ENCODE data around the gene GRID2IP. TPM values are rescaled to one million over a fixed set of nuclear protein-coding genes. Genes with fewer than 3 reads are reported as not detected.

GRID2IP gene
- total and polyA plus RNA-seq, 2 of the 13 experiments (the other 11 are each of a cell fraction or from before 2014, with no cell fraction given) = 0.03 TPM; not detected in 1

DNA sequence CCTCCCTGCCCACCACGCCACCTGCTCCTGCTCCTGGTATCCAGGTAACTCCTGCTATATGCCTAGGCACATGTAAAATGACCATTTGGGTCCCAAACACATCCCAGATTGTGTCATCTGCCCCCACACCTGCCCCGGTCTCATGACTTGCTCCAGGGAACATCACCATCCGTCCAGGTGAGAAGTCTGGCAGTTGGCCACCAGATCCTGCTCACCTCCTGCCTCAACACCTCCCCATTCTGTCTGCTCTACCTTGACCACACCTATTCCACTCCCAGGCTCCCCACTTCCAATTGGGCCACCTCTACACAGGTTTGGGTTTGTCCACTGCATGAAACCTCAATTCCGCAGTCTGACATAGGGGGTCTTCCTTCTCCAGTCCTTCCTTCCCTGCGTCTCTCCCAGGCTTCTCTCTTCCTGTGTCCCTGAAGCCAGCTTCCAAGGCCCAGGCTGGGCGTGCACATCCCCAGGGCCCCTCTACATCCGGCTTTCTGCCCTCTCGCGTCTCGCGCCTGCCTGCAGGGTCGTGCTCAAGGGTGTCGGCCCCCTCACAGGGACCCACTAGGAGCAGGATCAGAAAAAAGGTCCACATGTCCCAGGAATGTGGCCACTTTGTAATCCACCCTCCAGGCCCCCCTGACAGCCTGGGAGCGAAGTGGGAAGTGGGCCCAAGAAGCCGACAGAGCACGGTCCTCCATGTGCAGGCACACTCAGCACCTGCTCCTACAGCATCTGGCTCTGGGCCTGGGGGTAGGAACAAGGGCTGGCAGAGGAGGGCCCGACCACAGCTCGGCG, 54.2 kb downstream of the GRID2IP start (continued):
- TF ChIP-seq, protein P1, sequence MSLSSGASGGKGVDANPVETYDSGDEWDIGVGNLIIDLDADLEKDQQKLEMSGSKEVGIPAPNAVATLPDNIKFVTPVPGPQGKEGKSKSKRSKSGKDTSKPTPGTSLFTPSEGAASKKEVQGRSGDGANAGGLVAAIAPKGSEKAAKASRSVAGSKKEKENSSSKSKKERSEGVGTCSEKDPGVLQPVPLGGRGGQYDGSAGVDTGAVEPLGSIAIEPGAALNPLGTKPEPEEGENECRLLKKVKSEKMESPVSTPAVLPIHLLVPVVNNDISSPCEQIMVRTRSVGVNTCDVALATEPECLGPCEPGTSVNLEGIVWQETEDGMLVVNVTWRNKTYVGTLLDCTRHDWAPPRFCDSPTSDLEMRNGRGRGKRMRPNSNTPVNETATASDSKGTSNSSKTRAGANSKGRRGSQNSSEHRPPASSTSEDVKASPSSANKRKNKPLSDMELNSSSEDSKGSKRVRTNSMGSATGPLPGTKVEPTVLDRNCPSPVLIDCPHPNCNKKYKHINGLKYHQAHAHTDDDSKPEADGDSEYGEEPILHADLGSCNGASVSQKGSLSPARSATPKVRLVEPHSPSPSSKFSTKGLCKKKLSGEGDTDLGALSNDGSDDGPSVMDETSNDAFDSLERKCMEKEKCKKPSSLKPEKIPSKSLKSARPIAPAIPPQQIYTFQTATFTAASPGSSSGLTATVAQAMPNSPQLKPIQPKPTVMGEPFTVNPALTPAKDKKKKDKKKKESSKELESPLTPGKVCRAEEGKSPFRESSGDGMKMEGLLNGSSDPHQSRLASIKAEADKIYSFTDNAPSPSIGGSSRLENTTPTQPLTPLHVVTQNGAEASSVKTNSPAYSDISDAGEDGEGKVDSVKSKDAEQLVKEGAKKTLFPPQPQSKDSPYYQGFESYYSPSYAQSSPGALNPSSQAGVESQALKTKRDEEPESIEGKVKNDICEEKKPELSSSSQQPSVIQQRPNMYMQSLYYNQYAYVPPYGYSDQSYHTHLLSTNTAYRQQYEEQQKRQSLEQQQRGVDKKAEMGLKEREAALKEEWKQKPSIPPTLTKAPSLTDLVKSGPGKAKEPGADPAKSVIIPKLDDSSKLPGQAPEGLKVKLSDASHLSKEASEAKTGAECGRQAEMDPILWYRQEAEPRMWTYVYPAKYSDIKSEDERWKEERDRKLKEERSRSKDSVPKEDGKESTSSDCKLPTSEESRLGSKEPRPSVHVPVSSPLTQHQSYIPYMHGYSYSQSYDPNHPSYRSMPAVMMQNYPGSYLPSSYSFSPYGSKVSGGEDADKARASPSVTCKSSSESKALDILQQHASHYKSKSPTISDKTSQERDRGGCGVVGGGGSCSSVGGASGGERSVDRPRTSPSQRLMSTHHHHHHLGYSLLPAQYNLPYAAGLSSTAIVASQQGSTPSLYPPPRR (CRISPR knock-in tag; IDR thresholded peaks at IDR 0.05; ENCODE audit: borderline replicate concordance) = no peak
- TF ChIP-seq ZNF747 (CRISPR knock-in tag; IDR thresholded peaks at IDR 0.05; ENCODE audit: borderline replicate concordance) (no peak), ZNF674 (CRISPR knock-in tag; IDR thresholded peaks at IDR 0.05; ENCODE audit: low read depth) (no peak), CREM (IDR thresholded peaks at IDR 0.05) (no peak), CREM (CRISPR knock-in tag; IDR thresholded peaks at IDR 0.05) (no peak), SMYD3 (CRISPR knock-in tag; IDR thresholded peaks at IDR 0.05) (no peak), HOXD1 (CRISPR knock-in tag; IDR thresholded peaks at IDR 0.05) (no peak), MTF2 (CRISPR knock-in tag; IDR thresholded peaks at IDR 0.05; ENCODE audit: borderline replicate concordance) (no peak), ZNF543 (CRISPR knock-in tag; IDR thresholded peaks at IDR 0.05) (no peak), ZNF776 (CRISPR knock-in tag; IDR thresholded peaks at IDR 0.05) (0 out of 2 replicates have a peak, but pooled peaks have one; percentile 8), ZNF879 (CRISPR knock-in tag; IDR thresholded peaks at IDR 0.05) (no peak), KMT2B (CRISPR knock-in tag; IDR thresholded peaks at IDR 0.05) (no peak), MYNN (CRISPR knock-in tag; IDR thresholded peaks at IDR 0.05; ENCODE audit: low read depth) (no peak)
- TF ChIP-seq, protein P2, sequence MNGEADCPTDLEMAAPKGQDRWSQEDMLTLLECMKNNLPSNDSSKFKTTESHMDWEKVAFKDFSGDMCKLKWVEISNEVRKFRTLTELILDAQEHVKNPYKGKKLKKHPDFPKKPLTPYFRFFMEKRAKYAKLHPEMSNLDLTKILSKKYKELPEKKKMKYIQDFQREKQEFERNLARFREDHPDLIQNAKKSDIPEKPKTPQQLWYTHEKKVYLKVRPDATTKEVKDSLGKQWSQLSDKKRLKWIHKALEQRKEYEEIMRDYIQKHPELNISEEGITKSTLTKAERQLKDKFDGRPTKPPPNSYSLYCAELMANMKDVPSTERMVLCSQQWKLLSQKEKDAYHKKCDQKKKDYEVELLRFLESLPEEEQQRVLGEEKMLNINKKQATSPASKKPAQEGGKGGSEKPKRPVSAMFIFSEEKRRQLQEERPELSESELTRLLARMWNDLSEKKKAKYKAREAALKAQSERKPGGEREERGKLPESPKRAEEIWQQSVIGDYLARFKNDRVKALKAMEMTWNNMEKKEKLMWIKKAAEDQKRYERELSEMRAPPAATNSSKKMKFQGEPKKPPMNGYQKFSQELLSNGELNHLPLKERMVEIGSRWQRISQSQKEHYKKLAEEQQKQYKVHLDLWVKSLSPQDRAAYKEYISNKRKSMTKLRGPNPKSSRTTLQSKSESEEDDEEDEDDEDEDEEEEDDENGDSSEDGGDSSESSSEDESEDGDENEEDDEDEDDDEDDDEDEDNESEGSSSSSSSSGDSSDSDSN (CRISPR knock-in tag; IDR thresholded peaks at IDR 0.05) = no peak
- TF ChIP-seq, protein P3, sequence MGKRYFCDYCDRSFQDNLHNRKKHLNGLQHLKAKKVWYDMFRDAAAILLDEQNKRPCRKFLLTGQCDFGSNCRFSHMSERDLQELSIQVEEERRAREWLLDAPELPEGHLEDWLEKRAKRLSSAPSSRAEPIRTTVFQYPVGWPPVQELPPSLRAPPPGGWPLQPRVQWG (CRISPR knock-in tag; IDR thresholded peaks at IDR 0.05; ENCODE audit: borderline replicate concordance, low read depth) = no peak
